GM18499 (cell line): ENCODE data around the gene CISD2.
"Not testable (repeated sequence)": the region's sequence is repeated elsewhere in the genome, so short reads cannot be mapped to it uniquely, and the experiment has no call there.

Experiments
- ATAC-seq: cut with Tn5 transposase; IDR thresholded peaks from one replicate; pipeline ENCODE4 v1.9.1; 2021; ENCODE audit warnings: moderate number of reproducible peaks; ENCODE audit not compliant: insufficient read depth, unreplicated experiment

Gene CISD2

GRCh38 chr4:102897610-102898009 is 28.8 kb downstream of the CISD2 start:
- not testable (repeated sequence) for ATAC-seq

GRCh38 chr4:102901804-102902203 is 33.0 kb downstream of the CISD2 start:
- no peak for ATAC-seq

- no peak for ATAC-seq
Measured at GRCh38 chr4:102918859-102919258, 50.1 kb downstream of the CISD2 start.

GRCh38 chr4:102919697-102920096 is 50.9 kb downstream of the CISD2 start:
- not testable (repeated sequence) for ATAC-seq

GRCh38 chr4:102935716-102936115 is 66.9 kb downstream of the CISD2 start:
- no peak for ATAC-seq

GRCh38 chr4:102938063-102938462 is 69.3 kb downstream of the CISD2 start:
- not testable (repeated sequence) for ATAC-seq
